ENCODE data around the gene ELP2.

Gene ELP2

DNA sequence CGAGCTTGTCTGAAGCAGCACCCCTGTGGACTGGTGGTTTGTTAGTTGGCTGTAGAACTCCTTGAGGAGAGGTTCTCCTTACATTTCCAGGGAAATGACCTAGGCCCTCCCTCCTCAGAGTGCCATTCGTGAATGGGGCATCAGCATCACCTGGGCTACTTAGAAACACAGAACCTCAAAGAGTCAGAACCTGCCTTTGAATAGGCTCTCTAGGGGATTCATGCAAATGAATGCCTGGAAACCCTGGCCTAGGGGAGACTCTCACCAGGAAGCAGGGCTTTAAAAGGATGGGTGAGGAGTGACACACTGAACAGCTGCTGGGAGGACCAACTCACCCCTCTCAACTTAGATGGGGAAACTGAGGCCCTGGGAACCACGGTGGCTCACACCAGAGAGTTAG, 55.5 kb downstream of the ELP2 start:
- no peak overlapping the region for H3K9ac ChIP-seq (ENCODE audit: low read depth in 1 of 2, low read length in 2 of 2)
- no peak overlapping the region for H3K27ac ChIP-seq (ENCODE audit: low read depth in 2 of 2, low read length in 2 of 2)
- H3K9me3 ChIP-seq (ENCODE audit: control insufficient read depth in 2 of 2, low read length in 2 of 2), result no peaks in the 10 kb centered on the region
- H3K27me3 ChIP-seq (ENCODE audit: control insufficient read depth in 2 of 2, insufficient read depth in 2 of 2, low read length in 2 of 2), result no peaks in the 10 kb centered on the region
- no peak overlapping the region for H3K4me3 ChIP-seq (ENCODE audit: low read length in 2 of 2)
- H3K36me3 ChIP-seq (ENCODE audit: control insufficient read depth in 2 of 2, insufficient read depth in 2 of 2, low read length in 2 of 2), result no peaks in the 10 kb centered on the region
- peaks cover 3 to 8% of the 10 kb centered on the region in 2 donors for H3K4me1 ChIP-seq (ENCODE audit: control insufficient read depth in 2 of 2, insufficient read depth in 2 of 2, low read length in 2 of 2)

DNA sequence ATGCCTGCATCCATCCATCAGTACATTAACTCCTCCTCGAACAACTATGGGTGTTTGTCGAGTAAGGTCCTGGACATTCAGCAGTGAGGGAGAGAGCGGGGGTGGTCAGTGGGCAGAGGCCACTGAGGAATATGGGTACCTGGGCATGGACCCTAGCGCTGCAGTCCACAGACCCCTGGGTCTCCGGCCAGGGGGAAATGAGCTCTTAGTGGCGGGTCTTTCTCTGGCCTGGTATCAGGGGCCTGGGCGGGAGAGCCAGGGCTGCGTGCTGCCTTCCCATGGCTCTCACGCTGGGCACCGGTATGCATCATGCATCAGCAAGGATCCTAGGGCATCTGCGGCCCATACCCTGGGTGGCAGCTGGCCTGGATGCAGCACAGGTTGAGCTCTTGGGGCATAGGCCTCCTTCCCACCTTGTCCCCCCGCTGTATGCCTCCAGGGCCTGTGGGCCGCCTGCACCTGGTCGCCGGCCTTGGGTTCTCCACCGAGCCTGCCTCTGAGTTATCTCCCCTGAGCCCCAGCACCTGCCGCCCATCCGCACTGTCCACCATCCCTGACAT, 56.3 kb downstream of the ELP2 start:
- H3K4me1 ChIP-seq (ENCODE audit: control insufficient read depth in 2 of 2, insufficient read depth in 2 of 2, low read length in 2 of 2), result peaks cover 3 to 8% of the 10 kb centered on the region in 2 donors
- H3K9me3 ChIP-seq (ENCODE audit: control insufficient read depth in 2 of 2, low read length in 2 of 2), result no peaks in the 10 kb centered on the region
- no peak overlapping the region for H3K27ac ChIP-seq (ENCODE audit: low read depth in 2 of 2, low read length in 2 of 2)
- H3K27me3 ChIP-seq (ENCODE audit: control insufficient read depth in 2 of 2, insufficient read depth in 2 of 2, low read length in 2 of 2), result no peaks in the 10 kb centered on the region
- no peak overlapping the region for H3K9ac ChIP-seq (ENCODE audit: low read depth in 1 of 2, low read length in 2 of 2)
- H3K4me3 ChIP-seq (ENCODE audit: low read length in 2 of 2), result no peak overlapping the region
- H3K36me3 ChIP-seq (ENCODE audit: control insufficient read depth in 2 of 2, insufficient read depth in 2 of 2, low read length in 2 of 2), result no peaks in the 10 kb centered on the region

DNA sequence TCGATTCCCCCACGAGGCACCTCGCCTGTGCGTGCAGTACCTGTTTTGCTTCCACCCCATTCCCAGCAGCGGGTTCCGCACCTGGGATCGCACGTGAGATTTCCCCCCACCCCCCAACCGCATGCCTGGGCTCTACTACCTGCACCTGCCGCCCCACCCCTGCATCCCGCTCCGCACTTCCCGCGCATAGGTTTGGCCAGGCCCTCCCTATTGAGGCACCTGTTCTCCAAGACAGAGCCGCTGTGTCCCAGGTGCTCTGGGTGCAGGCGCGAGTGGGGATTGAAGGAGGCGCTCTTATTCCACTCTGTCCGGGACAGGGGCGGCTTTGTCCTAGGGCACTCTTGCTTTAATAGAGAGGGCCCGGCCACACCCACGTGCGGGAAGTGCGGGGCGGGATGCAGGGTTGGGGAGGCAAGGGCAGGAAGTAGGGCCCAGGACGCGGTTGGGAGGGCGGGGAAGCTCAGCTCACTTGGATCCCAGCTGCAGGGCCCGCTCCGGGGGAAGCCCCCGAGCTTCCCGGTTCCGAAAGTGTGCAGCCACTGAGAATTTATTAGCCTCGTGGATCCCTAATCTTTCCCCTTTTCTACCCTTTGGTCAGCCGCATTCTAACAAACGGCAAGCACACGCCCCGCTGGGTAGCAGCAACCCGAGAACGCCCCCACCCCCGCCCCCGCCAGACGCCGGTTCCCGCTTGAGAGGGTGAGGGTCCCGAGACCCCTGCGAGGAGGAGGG, 56.9 kb downstream of the ELP2 start:
- peak overlapping the region; percentile 58 to 73 for H3K27ac ChIP-seq (ENCODE audit: low read depth in 2 of 2, low read length in 2 of 2)
- no peaks in the 10 kb centered on the region for H3K9me3 ChIP-seq (ENCODE audit: control insufficient read depth in 2 of 2, low read length in 2 of 2)
- peak overlapping the region; percentile 77 to 79 for H3K9ac ChIP-seq (ENCODE audit: low read depth in 1 of 2, low read length in 2 of 2)

DNA sequence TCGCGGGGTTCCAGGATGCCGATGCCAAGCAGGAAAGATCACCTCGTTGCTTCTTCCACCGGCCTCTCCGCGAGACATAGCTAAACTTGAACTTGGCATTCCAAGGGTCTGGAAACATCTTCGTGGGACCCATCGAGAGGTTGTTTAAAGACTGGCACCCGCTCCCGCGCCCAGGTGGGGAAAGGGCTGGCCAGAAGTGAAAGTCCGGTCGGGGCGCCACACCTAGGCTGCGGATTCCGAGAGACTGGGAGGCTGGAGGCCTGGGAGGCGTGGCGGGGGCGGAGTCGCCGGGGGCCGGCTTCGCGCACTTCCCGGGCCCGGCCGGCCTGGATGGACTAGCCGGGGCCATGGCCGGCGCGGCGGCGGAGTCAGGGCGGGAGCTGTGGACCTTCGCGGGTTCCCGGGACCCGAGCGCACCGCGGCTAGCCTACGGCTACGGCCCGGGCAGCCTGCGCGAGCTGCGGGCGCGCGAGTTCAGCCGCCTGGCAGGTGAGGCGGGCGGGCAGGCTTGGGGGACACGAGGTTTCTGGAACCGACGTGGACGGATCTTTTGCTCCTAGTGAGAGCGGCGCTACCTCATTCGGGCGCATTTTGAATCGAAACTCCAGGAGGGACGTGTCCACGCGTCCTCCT, 57.6 kb downstream of the ELP2 start, which contains the start of gene MOCOS:
TSS of gene MOCOS (plus strand) at position 305 of the 633 bp plus-strand sequence. CDS start at position 348, 43 bp downstream.
- peak within 1 kb of the TSS; percentile 77 to 79 for H3K9ac ChIP-seq (ENCODE audit: low read depth in 1 of 2, low read length in 2 of 2)
- H3K4me3 ChIP-seq (ENCODE audit: low read length in 2 of 2), result peak within 1 kb of the TSS; percentile 87 to 88
- no peaks in the 10 kb centered on the region for H3K27me3 ChIP-seq (ENCODE audit: control insufficient read depth in 2 of 2, insufficient read depth in 2 of 2, low read length in 2 of 2)
- H3K27ac ChIP-seq (ENCODE audit: low read depth in 2 of 2, low read length in 2 of 2), result peak within 1 kb of the TSS; percentile 58 to 73
- no peaks in the 10 kb centered on the region for H3K36me3 ChIP-seq (ENCODE audit: control insufficient read depth in 2 of 2, insufficient read depth in 2 of 2, low read length in 2 of 2)
- H3K4me1 ChIP-seq (ENCODE audit: control insufficient read depth in 2 of 2, insufficient read depth in 2 of 2, low read length in 2 of 2), result peaks cover 3 to 8% of the 10 kb centered on the region in 2 donors
- H3K9me3 ChIP-seq (ENCODE audit: control insufficient read depth in 2 of 2, low read length in 2 of 2), result no peaks in the 10 kb centered on the region

More for the DNA sequence above, 56.9 kb downstream of the ELP2 start:
- Histone ChIP-seq H3K36me3 (ENCODE audit: control insufficient read depth in 2 of 2, insufficient read depth in 2 of 2, low read length in 2 of 2) (no peaks in the 10 kb centered on the region), H3K4me3 (ENCODE audit: low read length in 2 of 2) (peak overlapping the region; percentile 87 to 88), H3K4me1 (ENCODE audit: control insufficient read depth in 2 of 2, insufficient read depth in 2 of 2, low read length in 2 of 2) (peaks cover 3 to 8% of the 10 kb centered on the region in 2 donors), H3K27me3 (ENCODE audit: control insufficient read depth in 2 of 2, insufficient read depth in 2 of 2, low read length in 2 of 2) (no peaks in the 10 kb centered on the region)

DNA sequence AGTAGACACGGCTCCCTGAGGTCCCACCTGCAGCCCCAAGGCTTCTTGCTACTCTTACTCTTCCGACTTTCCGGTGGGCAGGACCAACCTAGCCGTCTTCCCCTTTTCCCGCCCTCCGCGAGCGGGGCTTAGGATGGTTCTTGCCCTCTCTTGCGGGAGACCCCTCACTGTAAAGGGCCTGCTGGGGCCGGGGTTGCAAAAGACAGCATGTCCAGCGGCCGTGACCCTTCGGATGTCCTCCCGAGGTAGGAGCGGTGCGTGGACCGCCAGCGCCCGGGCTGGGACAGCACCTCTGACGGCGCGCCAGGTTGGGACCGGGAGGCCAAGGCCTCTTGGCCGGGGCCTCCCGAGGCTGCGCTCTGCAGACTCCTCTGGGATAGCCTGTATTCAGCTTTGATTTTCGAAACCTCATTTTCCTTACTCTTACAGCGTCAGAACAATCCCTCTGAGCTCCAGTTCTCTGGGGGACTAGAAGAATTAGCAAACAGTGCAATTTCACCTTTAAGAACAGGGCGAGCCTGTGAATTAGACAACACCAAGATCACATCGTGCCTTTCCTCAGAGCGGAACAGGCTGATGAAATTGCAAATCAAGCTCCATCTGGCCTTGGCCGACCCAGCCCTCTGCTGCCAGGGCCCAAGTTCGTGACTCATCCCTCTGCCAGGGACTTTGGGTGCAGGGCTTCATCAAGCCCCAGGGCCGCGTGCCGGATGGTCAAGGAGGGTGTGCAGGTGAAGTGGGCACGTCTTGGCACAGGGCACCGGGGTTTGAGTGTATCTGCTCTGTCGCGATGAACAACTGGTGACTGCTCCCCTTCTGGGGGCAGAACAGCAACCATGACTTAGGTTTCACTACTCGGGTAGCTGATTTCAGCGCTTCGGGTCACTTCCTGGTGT, 58.4 kb downstream of the ELP2 start:
- no peaks in the 10 kb centered on the region for H3K36me3 ChIP-seq (ENCODE audit: control insufficient read depth in 2 of 2, insufficient read depth in 2 of 2, low read length in 2 of 2)
- peaks cover 3 to 8% of the 10 kb centered on the region in 2 donors for H3K4me1 ChIP-seq (ENCODE audit: control insufficient read depth in 2 of 2, insufficient read depth in 2 of 2, low read length in 2 of 2)
- H3K27ac ChIP-seq (ENCODE audit: low read depth in 2 of 2, low read length in 2 of 2), result peak overlapping the region in 1 of 2 donors; percentile 23
- peak overlapping the region; percentile 65 to 79 for H3K9ac ChIP-seq (ENCODE audit: low read depth in 1 of 2, low read length in 2 of 2)
- H3K27me3 ChIP-seq (ENCODE audit: control insufficient read depth in 2 of 2, insufficient read depth in 2 of 2, low read length in 2 of 2), result no peaks in the 10 kb centered on the region
- peak overlapping the region; percentile 87 to 88 for H3K4me3 ChIP-seq (ENCODE audit: low read length in 2 of 2)
- no peaks in the 10 kb centered on the region for H3K9me3 ChIP-seq (ENCODE audit: control insufficient read depth in 2 of 2, low read length in 2 of 2)

DNA sequence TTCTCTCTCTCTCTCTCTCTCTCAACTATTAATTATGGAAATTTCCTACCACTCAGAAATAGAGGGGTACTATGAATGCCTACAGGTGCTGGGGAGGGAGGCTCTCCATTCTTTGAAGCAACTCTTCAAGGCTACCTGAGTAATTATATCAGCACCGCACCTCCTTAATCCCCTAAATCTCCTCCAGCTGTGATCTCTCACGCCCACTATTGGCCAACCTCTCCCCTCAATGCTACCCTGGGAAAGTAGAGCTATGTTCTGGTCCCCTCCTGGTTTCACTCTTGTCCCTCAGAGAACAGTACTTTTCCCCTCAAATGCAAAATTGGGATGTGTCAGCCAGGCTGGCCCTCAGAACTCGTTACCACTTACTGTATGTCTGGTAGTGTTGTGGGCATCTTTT, 59.2 kb downstream of the ELP2 start:
- Histone ChIP-seq H3K36me3 (ENCODE audit: control insufficient read depth in 2 of 2, insufficient read depth in 2 of 2, low read length in 2 of 2) (no peaks in the 10 kb centered on the region), H3K27ac (ENCODE audit: low read depth in 2 of 2, low read length in 2 of 2) (no peak overlapping the region), H3K9ac (ENCODE audit: low read depth in 1 of 2, low read length in 2 of 2) (no peak overlapping the region), H3K4me3 (ENCODE audit: low read length in 2 of 2) (no peak overlapping the region), H3K9me3 (ENCODE audit: control insufficient read depth in 2 of 2, low read length in 2 of 2) (no peaks in the 10 kb centered on the region), H3K4me1 (ENCODE audit: control insufficient read depth in 2 of 2, insufficient read depth in 2 of 2, low read length in 2 of 2) (peaks cover 3 to 8% of the 10 kb centered on the region in 2 donors), H3K27me3 (ENCODE audit: control insufficient read depth in 2 of 2, insufficient read depth in 2 of 2, low read length in 2 of 2) (no peaks in the 10 kb centered on the region)

DNA sequence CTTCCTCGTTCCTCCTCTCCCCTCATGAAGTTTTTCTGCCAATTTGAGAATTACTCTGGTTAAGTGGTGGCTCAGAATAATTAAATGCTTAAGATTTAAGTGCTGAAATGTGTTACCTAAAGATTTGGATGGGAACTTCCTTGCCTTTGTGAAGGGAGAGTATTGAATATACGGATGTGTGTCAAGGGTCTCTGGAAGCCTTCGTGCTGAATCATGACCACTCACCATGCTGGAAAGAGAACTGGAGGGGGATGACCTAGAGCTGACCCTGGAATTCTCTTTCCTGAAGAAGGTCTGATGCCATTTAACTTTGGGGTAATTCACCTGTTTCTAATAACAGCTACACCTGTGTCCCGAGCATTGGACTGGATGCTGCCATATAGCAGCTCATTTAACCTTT, 59.8 kb downstream of the ELP2 start:
- no peak overlapping the region for H3K9ac ChIP-seq (ENCODE audit: low read depth in 1 of 2, low read length in 2 of 2)
- H3K9me3 ChIP-seq (ENCODE audit: control insufficient read depth in 2 of 2, low read length in 2 of 2), result no peaks in the 10 kb centered on the region
- peaks cover 3 to 8% of the 10 kb centered on the region in 2 donors for H3K4me1 ChIP-seq (ENCODE audit: control insufficient read depth in 2 of 2, insufficient read depth in 2 of 2, low read length in 2 of 2)
- no peaks in the 10 kb centered on the region for H3K27me3 ChIP-seq (ENCODE audit: control insufficient read depth in 2 of 2, insufficient read depth in 2 of 2, low read length in 2 of 2)
- no peak overlapping the region for H3K27ac ChIP-seq (ENCODE audit: low read depth in 2 of 2, low read length in 2 of 2)
- H3K36me3 ChIP-seq (ENCODE audit: control insufficient read depth in 2 of 2, insufficient read depth in 2 of 2, low read length in 2 of 2), result no peaks in the 10 kb centered on the region
- no peak overlapping the region for H3K4me3 ChIP-seq (ENCODE audit: low read length in 2 of 2)

DNA sequence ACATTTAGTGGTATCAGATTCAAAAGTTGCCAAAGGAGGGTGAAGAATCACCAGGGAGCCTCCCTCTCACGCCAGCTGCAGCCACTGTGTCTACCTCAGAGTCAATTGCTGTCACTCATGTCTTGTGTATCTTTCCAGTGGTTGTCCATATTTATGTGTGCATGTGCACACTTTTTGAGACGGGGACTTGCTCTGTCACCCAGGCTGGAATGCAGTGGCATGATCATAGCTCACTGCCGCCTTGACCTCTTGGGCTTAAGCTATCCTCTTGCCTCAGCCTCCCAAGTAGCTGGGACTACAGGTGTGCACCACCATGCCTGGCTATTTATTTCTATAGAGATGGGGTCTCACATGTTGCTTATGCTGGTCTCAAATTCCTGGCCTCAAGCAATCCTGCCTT, 61.6 kb downstream of the ELP2 start:
- no peak overlapping the region for H3K9ac ChIP-seq (ENCODE audit: low read depth in 1 of 2, low read length in 2 of 2)
- H3K36me3 ChIP-seq (ENCODE audit: control insufficient read depth in 2 of 2, insufficient read depth in 2 of 2, low read length in 2 of 2), result no peaks in the 10 kb centered on the region

DNA sequence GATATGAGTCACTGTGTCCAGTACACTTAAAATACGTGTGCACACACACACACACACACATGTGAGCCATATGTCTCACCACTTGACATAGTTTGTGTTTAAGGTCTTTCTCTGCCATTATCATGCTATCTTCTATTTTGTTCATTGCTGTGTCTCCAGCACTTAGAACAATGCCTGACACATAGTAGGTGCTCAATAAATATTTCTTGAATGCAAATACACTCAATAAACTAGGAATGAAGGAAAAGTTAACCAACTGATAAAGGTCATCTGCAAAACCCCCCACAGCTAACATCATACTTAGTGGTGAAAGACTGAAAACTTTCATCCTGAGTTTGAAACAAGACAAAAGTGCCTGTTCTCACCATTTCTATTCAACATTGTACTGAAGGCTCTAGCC, 62.0 kb downstream of the ELP2 start:
- H3K9ac ChIP-seq (ENCODE audit: low read depth in 1 of 2, low read length in 2 of 2), result no peak overlapping the region
- peaks cover 3 to 8% of the 10 kb centered on the region in 2 donors for H3K4me1 ChIP-seq (ENCODE audit: control insufficient read depth in 2 of 2, insufficient read depth in 2 of 2, low read length in 2 of 2)
- no peak overlapping the region for H3K4me3 ChIP-seq (ENCODE audit: low read length in 2 of 2)
- H3K36me3 ChIP-seq (ENCODE audit: control insufficient read depth in 2 of 2, insufficient read depth in 2 of 2, low read length in 2 of 2), result no peaks in the 10 kb centered on the region
- no peak overlapping the region for H3K27ac ChIP-seq (ENCODE audit: low read depth in 2 of 2, low read length in 2 of 2)
- H3K27me3 ChIP-seq (ENCODE audit: control insufficient read depth in 2 of 2, insufficient read depth in 2 of 2, low read length in 2 of 2), result no peaks in the 10 kb centered on the region
- no peaks in the 10 kb centered on the region for H3K9me3 ChIP-seq (ENCODE audit: control insufficient read depth in 2 of 2, low read length in 2 of 2)

More for the DNA sequence above, 61.6 kb downstream of the ELP2 start:
- Histone ChIP-seq H3K27me3 (ENCODE audit: control insufficient read depth in 2 of 2, insufficient read depth in 2 of 2, low read length in 2 of 2) (no peaks in the 10 kb centered on the region), H3K9me3 (ENCODE audit: control insufficient read depth in 2 of 2, low read length in 2 of 2) (no peaks in the 10 kb centered on the region), H3K4me3 (ENCODE audit: low read length in 2 of 2) (no peak overlapping the region), H3K27ac (ENCODE audit: low read depth in 2 of 2, low read length in 2 of 2) (no peak overlapping the region), H3K4me1 (ENCODE audit: control insufficient read depth in 2 of 2, insufficient read depth in 2 of 2, low read length in 2 of 2) (peaks cover 3 to 8% of the 10 kb centered on the region in 2 donors)
